Retinal pigment epithelial cell (primary cell): ENCODE measurements around the gene PITPNC1.
"Not testable (repeated sequence)": the region's sequence is repeated elsewhere in the genome, so short reads cannot be mapped to it uniquely, and the experiment has no call there.

ENCODE experiments used
- DNase-seq: peaks from one replicate; pipeline ENCODE4 v3.0.0-alpha.2; 2010; ENCODE audit warnings: low read depth
- H3K4me3 ChIP-seq: 2 replicates; pipeline ENCODE4 v1.5.1; 2011; ENCODE audit warnings: mild to moderate bottlenecking, low read length, control low read depth, moderate library complexity
- TF ChIP-seq, protein P1 (sequence below): conservative IDR thresholded peaks from 2 replicates; pipeline ENCODE4 v1.5.1; 2011; ENCODE audit warnings: low read depth, low read length, control low read depth, inconsistent platforms

PITPNC1 gene

GRCh38 chr17:67693811-67694210 is 316.7 kb downstream of the PITPNC1 start:
- no peak overlapping the region for H3K4me3 ChIP-seq
- DNase-seq: no peak
- TF ChIP-seq, protein P1, sequence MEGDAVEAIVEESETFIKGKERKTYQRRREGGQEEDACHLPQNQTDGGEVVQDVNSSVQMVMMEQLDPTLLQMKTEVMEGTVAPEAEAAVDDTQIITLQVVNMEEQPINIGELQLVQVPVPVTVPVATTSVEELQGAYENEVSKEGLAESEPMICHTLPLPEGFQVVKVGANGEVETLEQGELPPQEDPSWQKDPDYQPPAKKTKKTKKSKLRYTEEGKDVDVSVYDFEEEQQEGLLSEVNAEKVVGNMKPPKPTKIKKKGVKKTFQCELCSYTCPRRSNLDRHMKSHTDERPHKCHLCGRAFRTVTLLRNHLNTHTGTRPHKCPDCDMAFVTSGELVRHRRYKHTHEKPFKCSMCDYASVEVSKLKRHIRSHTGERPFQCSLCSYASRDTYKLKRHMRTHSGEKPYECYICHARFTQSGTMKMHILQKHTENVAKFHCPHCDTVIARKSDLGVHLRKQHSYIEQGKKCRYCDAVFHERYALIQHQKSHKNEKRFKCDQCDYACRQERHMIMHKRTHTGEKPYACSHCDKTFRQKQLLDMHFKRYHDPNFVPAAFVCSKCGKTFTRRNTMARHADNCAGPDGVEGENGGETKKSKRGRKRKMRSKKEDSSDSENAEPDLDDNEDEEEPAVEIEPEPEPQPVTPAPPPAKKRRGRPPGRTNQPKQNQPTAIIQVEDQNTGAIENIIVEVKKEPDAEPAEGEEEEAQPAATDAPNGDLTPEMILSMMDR: no peak

GRCh38 chr17:67696347-67696746 is 319.3 kb downstream of the PITPNC1 start:
- TF ChIP-seq, protein P1: no peak
- peak; percentile 88 for DNase-seq
- no peak overlapping the region for H3K4me3 ChIP-seq

GRCh38 chr17:67696853-67697498 is 319.9 kb downstream of the PITPNC1 start:
- no peak for DNase-seq
- TF ChIP-seq, protein P1: no peak
- no peak overlapping the region for H3K4me3 ChIP-seq

DNA sequence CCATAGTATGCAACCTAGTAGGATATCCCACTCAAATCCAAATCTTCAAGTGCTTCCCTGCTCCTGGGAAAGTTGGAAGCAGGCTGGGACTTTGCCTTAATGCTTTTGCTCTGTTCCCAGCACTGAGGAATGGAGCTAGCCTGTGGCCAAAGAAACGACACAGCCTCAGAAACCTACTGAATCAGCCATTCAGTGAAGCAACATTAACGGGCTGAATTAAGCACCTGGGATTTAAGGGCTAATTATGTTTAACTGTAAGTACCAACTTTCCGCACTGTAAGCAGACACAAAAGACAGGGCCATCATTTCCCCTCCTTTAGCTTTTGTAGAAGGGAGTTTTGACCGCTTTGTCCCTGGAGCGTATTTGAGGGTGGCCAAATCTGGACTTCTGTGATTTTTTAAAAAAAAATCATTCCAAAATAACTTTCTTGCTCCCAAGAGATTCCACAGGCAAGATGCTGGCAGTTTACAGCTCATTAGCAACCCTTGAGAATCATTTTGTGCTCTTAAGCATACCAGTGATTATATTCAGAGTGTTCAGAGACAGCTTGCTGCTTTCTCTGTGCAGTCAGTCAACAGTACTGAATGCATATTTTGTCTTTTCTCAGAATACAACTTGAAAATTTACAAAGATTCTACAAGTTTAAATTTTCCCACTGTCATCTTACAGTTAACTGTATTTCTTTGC is 323.1 kb downstream of the PITPNC1 start:
- DNase-seq: no peak
- H3K4me3 ChIP-seq: no peak overlapping the region
- TF ChIP-seq, protein P1: no peak

DNA sequence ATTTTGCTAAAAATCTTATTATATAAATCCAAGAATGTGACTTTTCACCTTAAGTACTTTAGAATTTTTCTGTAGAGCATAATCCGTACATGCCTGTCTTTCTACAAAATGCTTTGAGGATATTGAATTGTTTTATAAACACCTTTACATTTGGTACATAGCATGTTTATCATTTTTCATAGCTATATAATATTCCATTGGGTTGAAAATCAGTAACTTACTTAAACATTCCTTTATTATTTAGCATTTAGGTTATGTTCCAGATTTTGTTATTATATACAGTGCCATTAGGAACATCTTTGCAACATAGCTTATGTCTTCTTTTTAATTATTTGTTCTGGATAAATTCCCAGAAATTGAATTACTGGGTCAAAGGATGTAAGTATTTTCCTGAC is 323.6 kb downstream of the PITPNC1 start:
- DNase-seq: no peak
- TF ChIP-seq, protein P1: no peak
- H3K4me3 ChIP-seq: no peak overlapping the region

GRCh38 chr17:67702861-67703260 is 325.8 kb downstream of the PITPNC1 start:
- not testable (repeated sequence) for DNase-seq, H3K4me3 ChIP-seq

DNA sequence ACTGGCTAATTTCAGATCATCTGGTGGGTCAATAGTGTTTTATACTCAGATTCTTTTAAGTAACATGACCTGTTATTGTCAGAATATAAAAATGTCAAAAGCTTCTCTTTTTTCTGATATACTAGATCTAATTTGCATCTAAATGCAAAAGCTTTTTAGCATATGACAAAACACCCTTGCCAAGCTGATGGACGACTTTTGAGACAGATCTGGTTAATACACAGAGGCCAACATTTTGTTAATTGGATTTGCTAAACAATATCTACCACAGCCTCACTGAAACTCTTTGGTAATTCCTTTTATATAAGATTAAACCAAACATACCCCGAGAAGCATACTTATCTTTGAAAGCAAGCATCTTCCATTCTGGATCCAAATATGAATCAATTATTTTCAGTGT is 330.4 kb downstream of the PITPNC1 start:
- TF ChIP-seq, protein P1: no peak
- H3K4me3 ChIP-seq: no peak overlapping the region
- DNase-seq: no peak
